Ramos (cell line): ENCODE data around the gene FGF22.
"Not testable (repeated sequence)": the region's sequence is repeated elsewhere in the genome, so short reads cannot be mapped to it uniquely, and the experiment has no call there.

Source experiments
- in situ Hi-C: fragments of 300-500 bp; cut with MboI; formaldehyde crosslinking; loops from one replicate; pipeline ENCODE4 v1.14.3; 2022; ENCODE audit warnings: low sequenced_read_pairs; ENCODE audit not compliant: unreplicated experiment

Gene FGF22

GRCh38 chr19:605061-605971, 34.4 kb upstream of the FGF22 start:
- in situ Hi-C loops: not testable (repeated sequence)

- in situ Hi-C loops: no loop called here
Measured at GRCh38 chr19:607301-608154, 32.2 kb upstream of the FGF22 start.

DNA sequence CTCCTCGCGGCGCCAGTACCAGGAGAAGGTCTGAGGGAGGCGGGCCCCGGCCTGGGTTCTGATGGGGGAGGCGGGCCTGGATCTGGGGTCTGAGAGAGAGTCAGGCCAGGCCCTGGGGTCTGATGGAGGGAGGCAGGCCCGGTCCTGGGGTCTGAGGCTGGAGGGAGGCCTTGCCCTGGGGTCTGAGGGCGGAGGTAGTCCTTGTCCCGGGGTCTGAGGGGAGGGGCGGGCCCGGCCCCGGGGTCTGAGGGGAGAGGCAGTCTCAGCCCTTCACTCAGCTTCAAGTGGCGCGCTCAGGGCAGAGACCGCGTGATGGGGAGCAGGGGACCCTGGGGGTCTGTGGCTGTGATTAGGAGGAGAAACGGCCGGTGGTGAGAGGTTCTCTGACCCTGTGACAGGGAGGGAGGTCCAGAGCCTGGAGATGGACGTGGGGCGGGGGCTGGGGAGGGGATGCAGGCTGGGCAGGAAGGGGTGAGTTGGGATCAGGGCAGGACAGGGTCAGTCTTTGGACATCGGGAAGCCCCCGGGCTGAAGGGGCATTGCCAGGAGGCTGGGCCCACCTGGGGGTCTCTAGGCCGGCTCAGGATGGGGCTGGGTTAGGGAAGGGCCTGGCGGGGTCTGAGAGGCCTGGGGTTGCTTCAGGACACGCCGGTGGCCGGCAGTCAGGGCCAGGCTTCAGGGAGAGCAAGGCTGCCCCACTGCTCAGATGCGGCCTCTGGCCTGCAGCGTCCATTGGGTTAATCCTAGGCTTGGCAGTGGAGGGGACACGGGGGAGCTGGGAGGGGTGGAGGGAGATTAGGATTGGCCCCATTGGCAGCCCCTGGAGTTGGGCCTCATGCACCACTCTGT, 31.3 kb upstream of the FGF22 start:
- in situ Hi-C loops: no loop called here

GRCh38 chr19:609004-609346, 30.7 kb upstream of the FGF22 start:
- in situ Hi-C loops: no loop called here

- in situ Hi-C loops: no loop called here
Measured at GRCh38 chr19:610071-610800, 29.4 kb upstream of the FGF22 start.

DNA sequence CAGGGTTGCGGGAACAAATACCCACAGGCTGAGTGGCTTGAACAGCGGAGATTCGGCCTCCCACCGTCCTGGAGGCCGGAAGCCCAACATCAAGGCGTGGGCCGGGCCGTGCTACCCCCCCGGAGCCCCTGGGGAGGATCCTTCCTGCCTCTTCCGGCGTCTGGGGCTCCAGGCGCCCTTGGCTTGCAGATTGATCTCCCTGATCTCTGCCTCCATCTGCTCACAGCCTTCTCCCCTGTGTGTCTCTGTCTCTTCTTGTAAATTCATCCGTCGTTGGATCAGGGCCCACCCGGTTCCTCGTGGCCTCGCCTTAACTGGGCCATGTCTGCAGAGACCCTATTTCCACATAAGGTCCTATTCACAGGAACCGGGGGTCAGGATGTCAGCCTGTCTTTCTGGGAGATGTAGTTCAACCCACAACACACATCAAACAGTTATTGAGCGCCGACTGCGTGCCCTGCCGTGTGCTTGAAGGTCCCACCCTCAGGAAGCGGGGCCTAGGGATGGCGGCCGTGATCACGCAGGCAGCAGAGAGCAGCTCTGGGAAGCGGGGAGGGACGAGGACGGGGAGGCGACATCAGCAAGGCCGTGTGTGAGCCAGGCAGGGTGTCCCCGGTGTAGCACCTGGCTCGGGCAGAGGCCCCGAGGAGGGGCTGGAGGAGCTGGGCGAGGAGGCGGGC, 28.7 kb upstream of the FGF22 start:
- in situ Hi-C loops: no loop called here

DNA sequence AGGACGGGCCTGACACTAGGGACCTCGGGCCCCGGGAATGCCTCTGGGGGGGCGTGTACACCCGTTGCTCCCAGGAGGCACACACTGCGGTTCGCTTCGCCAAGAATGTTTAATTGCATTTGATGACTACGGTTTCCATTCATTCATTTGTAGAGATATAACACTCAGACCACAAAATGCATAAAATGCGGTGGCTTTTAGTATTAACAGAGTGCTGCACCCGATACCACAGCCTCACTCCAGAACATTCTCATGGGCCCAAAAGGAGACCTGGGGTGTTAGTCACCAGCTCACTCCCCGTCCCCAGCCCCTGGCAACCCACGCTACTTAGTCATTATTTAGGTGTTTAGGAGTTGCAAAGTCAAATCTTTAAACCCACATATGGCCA, 28.2 kb upstream of the FGF22 start:
- in situ Hi-C loops: no loop called here

- in situ Hi-C loops: no loop called here
Measured at GRCh38 chr19:612941-613340, 26.7 kb upstream of the FGF22 start.

DNA sequence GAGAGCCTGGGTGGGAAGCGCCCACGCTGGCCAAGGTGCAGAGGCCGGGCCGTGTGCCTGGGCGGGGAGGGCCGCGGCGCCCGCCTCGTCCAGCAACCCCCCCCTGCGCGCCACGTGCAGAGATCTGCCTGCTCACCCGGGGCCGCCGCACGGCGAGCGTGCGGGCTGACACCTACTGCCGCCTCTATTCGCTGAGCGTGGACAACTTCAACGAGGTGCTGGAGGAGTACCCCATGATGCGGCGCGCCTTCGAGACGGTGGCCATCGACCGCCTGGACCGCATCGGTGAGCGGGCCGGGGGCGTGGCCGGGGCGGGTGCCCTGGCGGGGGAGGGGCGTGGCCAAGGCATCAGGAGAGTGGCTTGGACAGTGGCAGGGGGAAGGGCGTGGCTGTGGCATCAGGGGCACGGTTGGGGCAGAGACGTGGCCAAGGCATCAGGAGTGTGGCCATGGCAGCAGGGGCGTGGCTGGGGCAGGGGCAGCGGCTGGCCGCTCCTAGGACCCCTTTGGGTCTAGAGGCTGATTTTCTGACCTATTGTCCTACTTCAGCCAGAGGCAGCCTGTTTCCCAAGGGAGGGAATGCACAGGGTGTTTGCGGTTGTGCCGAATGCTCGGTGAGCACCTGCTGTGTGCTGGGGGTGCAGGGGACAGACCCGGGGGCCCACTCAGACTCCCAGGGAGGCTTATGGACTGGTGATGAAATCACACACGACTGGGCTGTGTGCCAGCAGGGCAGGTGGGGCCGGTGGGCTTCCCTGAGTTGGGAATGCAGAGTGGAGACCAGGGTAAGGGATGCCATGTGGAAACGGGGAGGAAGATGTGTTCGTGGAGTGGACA, 25.7 kb upstream of the FGF22 start:
- in situ Hi-C loops: no loop called here

DNA sequence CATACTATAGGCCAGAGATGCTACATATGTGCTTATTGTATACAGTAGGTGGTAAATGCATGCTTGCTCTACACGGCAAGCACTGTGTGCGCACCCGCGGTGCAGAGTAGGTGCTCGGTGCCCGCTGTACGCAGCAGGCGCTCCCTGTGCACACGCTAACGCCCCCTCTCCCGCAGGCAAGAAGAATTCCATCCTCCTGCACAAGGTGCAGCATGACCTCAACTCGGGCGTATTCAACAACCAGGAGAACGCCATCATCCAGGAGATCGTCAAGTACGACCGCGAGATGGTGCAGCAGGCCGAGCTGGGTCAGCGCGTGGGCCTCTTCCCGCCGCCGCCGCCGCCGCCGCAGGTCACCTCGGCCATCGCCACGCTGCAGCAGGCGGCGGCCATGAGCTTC, 24.1 kb upstream of the FGF22 start:
- in situ Hi-C loops: no loop called here

- in situ Hi-C loops: no loop called here
Measured at GRCh38 chr19:616062-616700, 23.5 kb upstream of the FGF22 start.

DNA sequence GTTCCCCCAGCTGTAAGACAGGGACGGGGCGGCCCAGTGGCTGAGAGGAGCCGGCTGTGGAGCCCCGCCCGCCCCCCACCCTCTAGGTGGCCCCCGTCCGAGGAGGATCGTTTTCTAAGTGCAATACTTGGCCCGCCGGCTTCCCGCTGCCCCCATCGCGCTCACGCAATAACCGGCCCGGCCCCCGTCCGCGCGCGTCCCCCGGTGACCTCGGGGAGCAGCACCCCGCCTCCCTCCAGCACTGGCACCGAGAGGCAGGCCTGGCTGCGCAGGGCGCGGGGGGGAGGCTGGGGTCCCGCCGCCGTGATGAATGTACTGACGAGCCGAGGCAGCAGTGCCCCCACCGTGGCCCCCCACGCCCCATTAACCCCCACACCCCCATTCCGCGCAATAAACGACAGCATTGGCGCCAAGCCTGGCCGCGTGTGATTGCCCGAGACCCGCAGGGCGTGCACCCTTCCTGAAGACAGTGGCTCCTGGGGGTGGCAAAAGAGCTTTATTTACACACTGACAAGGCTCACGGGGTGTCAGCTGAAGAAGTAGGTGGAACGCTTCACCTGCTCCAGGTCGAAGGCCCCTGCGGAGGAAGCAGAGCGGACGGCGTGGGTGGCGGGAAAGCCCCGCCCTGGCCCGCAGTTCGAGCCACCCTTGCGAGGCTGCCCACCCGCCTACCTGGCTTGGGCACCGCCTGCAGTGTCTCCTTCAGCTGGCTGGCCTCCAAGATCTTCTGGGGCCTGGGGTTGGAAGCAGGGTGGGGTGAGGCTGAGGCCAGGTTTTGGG, 22.7 kb upstream of the FGF22 start:
- in situ Hi-C loops: no loop called here

- in situ Hi-C loops: no loop called here
Measured at GRCh38 chr19:617551-618246, 22.0 kb upstream of the FGF22 start.

- in situ Hi-C loops: no loop called here
Measured at GRCh38 chr19:618247-618619, 21.4 kb upstream of the FGF22 start.

- in situ Hi-C loops: no loop called here
Measured at GRCh38 chr19:618674-619285, 20.9 kb upstream of the FGF22 start.

GRCh38 chr19:619286-620002, 20.2 kb upstream of the FGF22 start:
- in situ Hi-C loops: no loop called here
